WTC11 (cell line): ENCODE data around the gene STAMBPL1. TPM values are rescaled to one million over a fixed set of nuclear protein-coding genes. Genes with fewer than 3 reads are reported as not detected.

Source experiments
- ATAC-seq: fragments of 200-7000 bp; cut with Tn5 transposase; 2 replicates; pipeline ENCODE4 v1.10.0; 2021; ENCODE audit warnings: mild to moderate bottlenecking, moderate library complexity
- CTCF ChIA-PET: fragments of 300-600 bp; sonication (Branson Sonifier 250); formaldehyde crosslinking; loops from one replicate; lab custom pipeline; 2021; ENCODE audit warnings: antibody characterized with exemption; lab: Charles Lee
- POLR2A ChIA-PET: fragments of 350-600 bp; sonication (Branson Sonifier 250); formaldehyde crosslinking; loops from one replicate; lab custom pipeline; 2021; ENCODE audit warnings: antibody characterized with exemption; lab: Charles Lee
- DNase-seq: peaks from one replicate; pipeline ENCODE4 v3.0.0; 2021; ENCODE audit warnings: low spot score
- H3K27ac Mint-ChIP-seq: 2 replicates; pipeline ENCODE4 v1.8.0; 2021; ENCODE audit warnings: mixed read lengths
- H3K27me3 Mint-ChIP-seq: 2 replicates; pipeline ENCODE4 v1.8.0; 2021; ENCODE audit warnings: low read depth, mild to moderate bottlenecking, moderate library complexity, mixed read lengths
- H3K36me3 Mint-ChIP-seq: 2 replicates; pipeline ENCODE4 v1.8.0; 2021; ENCODE audit warnings: mixed read lengths
- H3K4me1 Mint-ChIP-seq: 2 replicates; pipeline ENCODE4 v1.8.0; 2022; ENCODE audit warnings: mixed read lengths
- H3K4me3 Mint-ChIP-seq: 2 replicates; pipeline ENCODE4 v1.8.0; 2021; ENCODE audit warnings: mild to moderate bottlenecking, moderate library complexity, mixed read lengths
- H3K9me3 Mint-ChIP-seq: 2 replicates; pipeline ENCODE4 v1.8.0; 2021; ENCODE audit warnings: mixed read lengths
- ATF1 ChIP-seq: sonication (generic); formaldehyde crosslinking; IDR thresholded peaks from 2 replicates; pipeline ENCODE4 v1.8.1; 2023; ENCODE audit warnings: mild to moderate bottlenecking, moderate library complexity, missing genetic modification reagents
- ATF2 ChIP-seq: sonication (generic); formaldehyde crosslinking; IDR thresholded peaks from 2 replicates; pipeline ENCODE4 v1.8.1; 2022; ENCODE audit warnings: low read depth, missing genetic modification reagents, borderline replicate concordance
- ATF6 ChIP-seq: sonication (generic); formaldehyde crosslinking; IDR thresholded peaks from 2 replicates; pipeline ENCODE4 v1.8.1; 2023; ENCODE audit warnings: mild to moderate bottlenecking, missing genetic modification reagents
- CREM ChIP-seq: sonication (generic); formaldehyde crosslinking; IDR thresholded peaks from 2 replicates; pipeline ENCODE4 v1.8.1; 2022; ENCODE audit warnings: mild to moderate bottlenecking, missing genetic modification reagents, moderate library complexity
- E2F1 ChIP-seq: sonication (generic); formaldehyde crosslinking; IDR thresholded peaks from 2 replicates; pipeline ENCODE4 v1.8.0; 2022; ENCODE audit warnings: mild to moderate bottlenecking, missing genetic modification reagents
- E2F4 ChIP-seq: sonication (generic); formaldehyde crosslinking; IDR thresholded peaks from 2 replicates; pipeline ENCODE4 v1.8.1; 2022; ENCODE audit warnings: low read depth, mild to moderate bottlenecking, moderate library complexity, missing genetic modification reagents, borderline replicate concordance
- E2F5 ChIP-seq: sonication (generic); formaldehyde crosslinking; IDR thresholded peaks from 2 replicates; pipeline ENCODE4 v1.8.1; 2022; ENCODE audit warnings: mild to moderate bottlenecking, moderate library complexity, missing genetic modification reagents
- ELF4 ChIP-seq: sonication (generic); formaldehyde crosslinking; IDR thresholded peaks from 2 replicates; pipeline ENCODE4 v1.8.1; 2022; ENCODE audit warnings: low read depth, mild to moderate bottlenecking, moderate library complexity, missing genetic modification reagents
- FOXJ3 ChIP-seq: sonication (generic); formaldehyde crosslinking; IDR thresholded peaks from 2 replicates; pipeline ENCODE4 v1.9.0; 2021; ENCODE audit warnings: missing genetic modification reagents, mild to moderate bottlenecking, borderline replicate concordance
- FOXP1 ChIP-seq: sonication (generic); formaldehyde crosslinking; IDR thresholded peaks from 2 replicates; pipeline ENCODE4 v1.8.0; 2022; ENCODE audit warnings: missing genetic modification reagents, mild to moderate bottlenecking, moderate library complexity, borderline replicate concordance
- HMGXB4 ChIP-seq: sonication (generic); formaldehyde crosslinking; IDR thresholded peaks from 2 replicates; pipeline ENCODE4 v1.8.1; 2023; ENCODE audit warnings: mild to moderate bottlenecking, moderate library complexity, missing genetic modification reagents
- IRF1 ChIP-seq: sonication (generic); formaldehyde crosslinking; IDR thresholded peaks from 2 replicates; pipeline ENCODE4 v1.8.0; 2023; ENCODE audit warnings: missing genetic modification reagents
- KAT7 ChIP-seq: sonication (generic); formaldehyde crosslinking; IDR thresholded peaks from 2 replicates; pipeline ENCODE4 v1.8.1; 2023; ENCODE audit warnings: missing genetic modification reagents, mild to moderate bottlenecking, borderline replicate concordance
- MAX ChIP-seq: sonication (generic); formaldehyde crosslinking; IDR thresholded peaks from 2 replicates; pipeline ENCODE4 v1.8.0; 2022; ENCODE audit warnings: mild to moderate bottlenecking, missing genetic modification reagents
- MLX ChIP-seq: sonication (generic); formaldehyde crosslinking; IDR thresholded peaks from 2 replicates; pipeline ENCODE4 v1.8.1; 2023; ENCODE audit warnings: mild to moderate bottlenecking, missing genetic modification reagents, moderate library complexity
- NR2C2 ChIP-seq: sonication (generic); formaldehyde crosslinking; IDR thresholded peaks from 2 replicates; pipeline ENCODE4 v1.8.0; 2022; ENCODE audit warnings: mild to moderate bottlenecking, missing genetic modification reagents
- NR3C1 ChIP-seq: sonication (generic); formaldehyde crosslinking; conservative IDR thresholded peaks from 2 replicates; pipeline ENCODE4 v1.8.1; 2023; ENCODE audit warnings: low read depth, mild to moderate bottlenecking, missing genetic modification reagents
- PRRX2 ChIP-seq: fragments of 250-450 bp; sonication (Bioruptor Pico); IDR thresholded peaks from 2 replicates; pipeline ENCODE4 v1.8.0; 2021; ENCODE audit warnings: mild to moderate bottlenecking
- SMAD3 ChIP-seq: sonication (generic); formaldehyde crosslinking; IDR thresholded peaks from 2 replicates; pipeline ENCODE4 v1.8.0; 2022; ENCODE audit warnings: missing genetic modification reagents, mild to moderate bottlenecking, borderline replicate concordance
- SOX15 ChIP-seq: fragments of 250-450 bp; sonication (Bioruptor Pico); IDR thresholded peaks from 2 replicates; pipeline ENCODE4 v1.9.0; 2021; ENCODE audit warnings: mild to moderate bottlenecking
- ZNF121 ChIP-seq: sonication (generic); formaldehyde crosslinking; IDR thresholded peaks from 2 replicates; pipeline ENCODE4 v1.8.0; 2023; ENCODE audit warnings: missing genetic modification reagents
- ZNF138 ChIP-seq: sonication (generic); formaldehyde crosslinking; conservative IDR thresholded peaks from 2 replicates; pipeline ENCODE4 v1.8.1; 2022; ENCODE audit warnings: mild to moderate bottlenecking, moderate library complexity, missing genetic modification reagents
- ZNF263 ChIP-seq: sonication (generic); formaldehyde crosslinking; IDR thresholded peaks from 2 replicates; pipeline ENCODE4 v1.8.1; 2022; ENCODE audit warnings: low read depth, mild to moderate bottlenecking, moderate library complexity, missing genetic modification reagents
- ZNF396 ChIP-seq: fragments of 250-450 bp; sonication (Bioruptor Pico); IDR thresholded peaks from 2 replicates; pipeline ENCODE4 v1.8.0; 2021; ENCODE audit warnings: mild to moderate bottlenecking, moderate library complexity, borderline replicate concordance
- total RNA-seq: library from RNA; stranded (reverse); gene quantifications from 3 replicates; pipeline ENCODE4 v1.2.3, GENCODE V29; 2021

STAMBPL1 gene
- total RNA-seq, 1 experiment from 2014 or later, result 3.9 TPM

- H3K4me3 Mint-ChIP-seq, result no peak overlapping the region
- POLR2A ChIA-PET, result no interaction called here
- no peaks in the 10 kb centered on the region for H3K36me3 Mint-ChIP-seq
- CTCF ChIA-PET, result no interaction called here
- no peak for DNase-seq
- no peaks in the 10 kb centered on the region for H3K27me3 Mint-ChIP-seq
- ATAC-seq, result no peak
- H3K9me3 Mint-ChIP-seq, result no peaks in the 10 kb centered on the region
- H3K27ac Mint-ChIP-seq, result no peak overlapping the region
- H3K4me1 Mint-ChIP-seq, result no peaks in the 10 kb centered on the region
- TF ChIP-seq KAT7 (CRISPR knock-in tag) (no peak), CREM (CRISPR knock-in tag) (no peak), HMGXB4 (CRISPR knock-in tag) (no peak), FOXP1 (no peak), ZNF138 (CRISPR knock-in tag) (no peak), ATF6 (CRISPR knock-in tag) (no peak), ELF4 (no peak), ZNF263 (no peak), SMAD3 (CRISPR knock-in tag) (no peak), MLX (CRISPR knock-in tag) (no peak), PRRX2 (CRISPR knock-in tag) (no peak), IRF1 (CRISPR knock-in tag) (no peak), ATF2 (CRISPR knock-in tag) (no peak), FOXJ3 (CRISPR knock-in tag) (no peak), SOX15 (CRISPR knock-in tag) (no peak)
Measured at GRCh38 chr10:88957381-88957780, 77.3 kb downstream of the STAMBPL1 start.

GRCh38 chr10:88958721-88959120 lies 78.7 kb downstream of the STAMBPL1 start:
- no peaks in the 10 kb centered on the region for H3K4me1 Mint-ChIP-seq
- H3K27ac Mint-ChIP-seq, result no peak overlapping the region
- H3K4me3 Mint-ChIP-seq, result no peak overlapping the region
- ATAC-seq, result no peak
- ChIA-PET POLR2A (no interaction called here), CTCF (interaction anchor here (1.0 kb wide), 1 partner anchor 24 kb away, joined by 4 read pairs; no protein-coding TSS in a partner anchor)
- H3K27me3 Mint-ChIP-seq, result no peaks in the 10 kb centered on the region
- H3K9me3 Mint-ChIP-seq, result no peaks in the 10 kb centered on the region
- DNase-seq, result no peak
- H3K36me3 Mint-ChIP-seq, result no peaks in the 10 kb centered on the region
- no peak for TF ChIP-seq ZNF396 (CRISPR knock-in tag)
- TF ChIP-seq NR2C2, result no peak
- TF ChIP-seq ZNF121, result no peak
- no peak for TF ChIP-seq NR3C1 (CRISPR knock-in tag)
- TF ChIP-seq E2F4, result no peak
- TF ChIP-seq MAX, result no peak
- no peak for TF ChIP-seq E2F5 (CRISPR knock-in tag)
- TF ChIP-seq ATF1 (CRISPR knock-in tag), result no peak
- no peak for TF ChIP-seq E2F1 (CRISPR knock-in tag)
